Measurements from ENCODE around the gene ANXA5. TPM values are rescaled to one million over a fixed set of nuclear protein-coding genes. Genes with fewer than 3 reads are reported as not detected.

Gene ANXA5
- total and polyA plus RNA-seq, 12 donors = 90.8 to 285 (median 115) TPM

- Histone ChIP-seq H3K27me3 (peaks cover 0 to 10% (median 0%) of the 10 kb centered on the region in 7 donors), H3K9me3 (peaks cover 0 to 2% (median 0%) of the 10 kb centered on the region in 11 donors), H3K4me1 (peaks cover 0 to 13% (median 7%) of the 10 kb centered on the region in 9 donors), H3K27ac (no peak overlapping the region), H3K4me3 (no peak overlapping the region), H3K36me3 (no peaks in the 10 kb centered on the region)
- intact Hi-C loops (cut with DNase I) = no loop called here
- no peak for TF ChIP-seq CTCF (IDR thresholded peaks at IDR 0.05)
- no peak for ATAC-seq
- DNase-seq = no peak
Observed at GRCh38 chr4:121707344-121707743, 10.6 kb upstream of the ANXA5 start.

- Histone ChIP-seq H3K9me3 (peaks cover 0 to 8% (median 0%) of the 10 kb centered on the region in 11 donors), H3K4me3 (no peak overlapping the region), H3K27ac (no peak overlapping the region), H3K36me3 (no peaks in the 10 kb centered on the region), H3K4me1 (peaks cover 0 to 6% (median 3%) of the 10 kb centered on the region in 9 donors), H3K27me3 (peaks cover 0 to 3% (median 0%) of the 10 kb centered on the region in 7 donors)
- TF ChIP-seq CTCF (IDR thresholded peaks at IDR 0.05) = no peak
- 83 to 84% methylated on average over 4 of the region's 4 CpGs for WGBS, 2 donors
- intact Hi-C loops (cut with DNase I) = no loop called here
- DNase-seq (no peak), ATAC-seq (no peak)
Observed at GRCh38 chr4:121706595-121707021, 9.8 kb upstream of the ANXA5 start.

- H3K27me3 ChIP-seq = no peaks in the 10 kb centered on the region
- intact Hi-C loops (cut with DNase I) = no loop called here
- 82 to 94% methylated on average over 6 of the region's 6 CpGs for WGBS, 2 donors
- no peak overlapping the region for H3K27ac ChIP-seq
- no peak for TF ChIP-seq CTCF (IDR thresholded peaks at IDR 0.05)
- ATAC-seq (no peak), DNase-seq (no peak)
- H3K9me3 ChIP-seq = peaks cover 0 to 8% (median 0%) of the 10 kb centered on the region in 11 donors
- no peaks in the 10 kb centered on the region for H3K4me1 ChIP-seq
- H3K36me3 ChIP-seq = no peaks in the 10 kb centered on the region
- no peak overlapping the region for H3K4me3 ChIP-seq
Observed at GRCh38 chr4:121705521-121705920, 8.7 kb upstream of the ANXA5 start.

- H3K27ac ChIP-seq = no peak overlapping the region
- H3K9me3 ChIP-seq = peaks cover 0 to 8% (median 0%) of the 10 kb centered on the region in 11 donors
- peaks cover 0 to 19% (median 10%) of the 10 kb centered on the region in 9 donors for H3K4me1 ChIP-seq
- DNase-seq = no peak
- no peaks in the 10 kb centered on the region for H3K27me3 ChIP-seq
- no peak for TF ChIP-seq CTCF (IDR thresholded peaks at IDR 0.05)
- no peak for ATAC-seq
- 90 to 92% methylated on average over 4 of the region's 4 CpGs for WGBS, 2 donors
- H3K4me3 ChIP-seq = no peak overlapping the region
- H3K36me3 ChIP-seq = no peaks in the 10 kb centered on the region
- intact Hi-C loops (cut with DNase I) = no loop called here
Observed at GRCh38 chr4:121702136-121702535, 5.4 kb upstream of the ANXA5 start.

All from heart right ventricle (tissue), 16 donors.